GM19397 (cell line): ENCODE data around the gene PDCD4.
A peak's percentile ranks its signal among the peaks of the same experiment; 100 is the strongest.

ENCODE experiments used
- ATAC-seq: cut with Tn5 transposase; IDR thresholded peaks from one replicate; pipeline ENCODE4 v1.9.1; 2021; ENCODE audit warnings: mild to moderate bottlenecking, moderate library complexity; ENCODE audit not compliant: unreplicated experiment

The PDCD4 gene

GRCh38 chr10:110841767-110842267, 29.9 kb upstream of the PDCD4 start:
- ATAC-seq, result peak; percentile 69

GRCh38 chr10:110842326-110842904, 29.3 kb upstream of the PDCD4 start:
- no peak for ATAC-seq

GRCh38 chr10:110843031-110843430, 28.7 kb upstream of the PDCD4 start:
- ATAC-seq, result peak; percentile 69

GRCh38 chr10:110843796-110844616, 27.7 kb upstream of the PDCD4 start:
- no peak for ATAC-seq

- ATAC-seq, result no peak
Measured at GRCh38 chr10:110844617-110844881, 27.2 kb upstream of the PDCD4 start.

GRCh38 chr10:110845192-110845755, 26.5 kb upstream of the PDCD4 start:
- no peak for ATAC-seq

GRCh38 chr10:110845756-110846620, 25.7 kb upstream of the PDCD4 start:
- ATAC-seq, result no peak

GRCh38 chr10:110847374-110847773, 24.4 kb upstream of the PDCD4 start:
- ATAC-seq, result no peak

GRCh38 chr10:110848106-110848505, 23.6 kb upstream of the PDCD4 start:
- no peak for ATAC-seq

- no peak for ATAC-seq
Measured at GRCh38 chr10:110850099-110850498, 21.6 kb upstream of the PDCD4 start.

- no peak for ATAC-seq
Measured at GRCh38 chr10:110851020-110851612, 20.6 kb upstream of the PDCD4 start.

- no peak for ATAC-seq
Measured at GRCh38 chr10:110852255-110852896, 19.4 kb upstream of the PDCD4 start.

- no peak for ATAC-seq
Measured at GRCh38 chr10:110852947-110853346, 18.8 kb upstream of the PDCD4 start.

GRCh38 chr10:110853921-110854605, 17.7 kb upstream of the PDCD4 start:
- ATAC-seq, result no peak

- no peak for ATAC-seq
Measured at GRCh38 chr10:110857265-110858171, 14.2 kb upstream of the PDCD4 start.

GRCh38 chr10:110858297-110858934, 13.3 kb upstream of the PDCD4 start:
- ATAC-seq, result no peak

GRCh38 chr10:110859206-110859972, 12.3 kb upstream of the PDCD4 start:
- ATAC-seq, result no peak

GRCh38 chr10:110859973-110860376, 11.8 kb upstream of the PDCD4 start:
- ATAC-seq, result no peak
